Right lobe of liver (tissue), 6 donors: ENCODE results near the gene THPO. TPM values are rescaled to one million over a fixed set of nuclear protein-coding genes. Genes with fewer than 3 reads are reported as not detected.

Experiments
- ATAC-seq, 4 donors: fragments of 200-7000 bp; cut with Tn5 transposase; one replicate each; pipeline ENCODE4 v1.9.1; 2020; ENCODE audit warnings: mild to moderate bottlenecking in 4 of 4, moderate library complexity in 4 of 4
- DNase-seq, 3 donors: peaks; one replicate each; pipeline ENCODE4 v3.0.0-alpha.2; 2020
- H3K27ac ChIP-seq, 3 donors: fragments of 200-600 bp; one replicate each; pipeline ENCODE4 v1.8.0; 2022
- H3K27me3 ChIP-seq, 2 donors: fragments of 200-600 bp; one replicate each; pipeline ENCODE4 v1.8.0; 2022
- H3K36me3 ChIP-seq, 4 donors: fragments of 200-600 bp; sonication (generic) in 1 of 4; one replicate each; pipeline versions ENCODE4 v1.5.1 to v1.8.0; 2017 to 2022; ENCODE audit warnings: control low read depth in 1 of 4
- H3K4me1 ChIP-seq, 4 donors: fragments of 200-600 bp; sonication (generic) in 1 of 4; one replicate each; pipeline versions ENCODE4 v1.5.1 to v1.8.0; 2017 to 2022; ENCODE audit warnings: control low read depth in 1 of 4
- H3K4me3 ChIP-seq, 3 donors: fragments of 200-600 bp; one replicate each; pipeline ENCODE4 v1.8.0; 2022
- H3K9me3 ChIP-seq, 4 donors: fragments of 200-600 bp; sonication (generic) in 1 of 4; one replicate each; pipeline versions ENCODE4 v1.5.1 to v1.8.0; 2017 to 2022; ENCODE audit warnings: control low read depth in 1 of 4
- POLR2A ChIP-seq: fragments of 450-650 bp; IDR thresholded peaks from one replicate; pipeline ENCODE4 v1.6.1; 2017; ENCODE audit warnings: antibody characterized with exemption, mild to moderate bottlenecking
- whole genome bisulfite sequencing: methylation state at CpG from one replicate; pipeline ENCODE4 v1.1.6; 2018; ENCODE audit warnings: low coverage, low lambda C conversion rate; ENCODE audit not compliant: insufficient coverage; ENCODE audit errors: missing lambda C conversion rate; 5-methylcytosine and 5-hydroxymethylcytosine counted together
- intact Hi-C, 2 donors: fragments of 100-400 bp; cut with DNase I; formaldehyde crosslinking; loops; one replicate each; pipeline versions ENCODE4 v1.11.2 to v1.14.1; 2022
- total RNA-seq, 6 experiments: library from RNA; depleted of rRNA in 2 of 6; stranded (reverse); fragments of >200 nt in 2 of 6; fragmentation: NEBNext Ultra II Directional in 3 of 6; extraction: Animal tissue kit (Norgen Biotek cat#: 25700) in 3 of 6; gene quantifications; one replicate each; pipeline versions ENCODE4 v1.1.0 to v1.2.4, GENCODE V29; 2016 to 2023
- TF ChIP-seq, protein P1 (sequence below), 4 donors: fragments of 200-600 bp in 3 of 4; fragments of 450-650 bp in 1 of 4; IDR thresholded peaks; one replicate each; pipeline versions ENCODE4 v1.5.1 to v1.8.0; 2016 to 2022; ENCODE audit warnings: antibody characterized with exemption in 4 of 4, mild to moderate bottlenecking in 2 of 4
- donor health status: DM: no; HTN: yes; CAD: no.
- donor health status: DM: no; HTN: no; CAD: no.
- donor health status: DM: no; HTN: no; CAD: no.
- donor health status: DM: no; HTN: yes; CAD: no.
- donor health status: DM: no; HTN: yes; CAD: no.

THPO gene
- total RNA-seq, 6 experiments from 2014 or later: 8.2 to 12.1 (median 10.5) TPM

DNA sequence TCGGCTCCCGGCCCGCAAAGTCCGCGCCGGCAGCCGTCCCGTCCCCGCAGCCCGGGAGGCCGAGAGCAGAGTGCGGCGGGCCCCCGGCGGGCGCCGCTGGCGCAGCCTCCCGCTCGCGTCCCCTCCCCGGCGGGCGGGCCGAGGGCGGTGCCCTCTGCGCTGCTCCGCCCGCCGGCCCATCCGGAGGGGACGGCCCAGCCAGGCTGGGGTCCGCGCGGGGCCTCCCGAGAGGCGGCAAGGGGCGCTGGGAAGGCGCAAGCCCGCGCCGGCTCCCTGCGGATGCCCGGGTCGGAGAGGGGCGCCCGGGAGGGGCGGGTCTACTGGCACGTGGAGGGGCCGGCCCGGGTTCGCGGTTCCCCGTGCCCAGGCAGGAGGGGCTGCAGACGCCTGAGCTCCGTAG lies 16.5 kb downstream of the THPO start, which contains the start of the genes CLCN2 and POLR2H:
Gene CLCN2, minus strand, starts transcription at position 74 of the 400 bp plus-strand sequence. CDS start 126 bp downstream, outside the sequence.
Gene POLR2H, plus strand, starts transcription at position 179 of the 400 bp plus-strand sequence. CDS start 1,783 bp downstream, outside the sequence.
- no peaks in the 10 kb centered on the region for H3K27me3 ChIP-seq
- intact Hi-C loops: no loop called here
- TF ChIP-seq, protein P1, sequence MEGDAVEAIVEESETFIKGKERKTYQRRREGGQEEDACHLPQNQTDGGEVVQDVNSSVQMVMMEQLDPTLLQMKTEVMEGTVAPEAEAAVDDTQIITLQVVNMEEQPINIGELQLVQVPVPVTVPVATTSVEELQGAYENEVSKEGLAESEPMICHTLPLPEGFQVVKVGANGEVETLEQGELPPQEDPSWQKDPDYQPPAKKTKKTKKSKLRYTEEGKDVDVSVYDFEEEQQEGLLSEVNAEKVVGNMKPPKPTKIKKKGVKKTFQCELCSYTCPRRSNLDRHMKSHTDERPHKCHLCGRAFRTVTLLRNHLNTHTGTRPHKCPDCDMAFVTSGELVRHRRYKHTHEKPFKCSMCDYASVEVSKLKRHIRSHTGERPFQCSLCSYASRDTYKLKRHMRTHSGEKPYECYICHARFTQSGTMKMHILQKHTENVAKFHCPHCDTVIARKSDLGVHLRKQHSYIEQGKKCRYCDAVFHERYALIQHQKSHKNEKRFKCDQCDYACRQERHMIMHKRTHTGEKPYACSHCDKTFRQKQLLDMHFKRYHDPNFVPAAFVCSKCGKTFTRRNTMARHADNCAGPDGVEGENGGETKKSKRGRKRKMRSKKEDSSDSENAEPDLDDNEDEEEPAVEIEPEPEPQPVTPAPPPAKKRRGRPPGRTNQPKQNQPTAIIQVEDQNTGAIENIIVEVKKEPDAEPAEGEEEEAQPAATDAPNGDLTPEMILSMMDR (IDR thresholded peaks at IDR 0.05): no peak
- peak; percentile 83 for TF ChIP-seq POLR2A
- peak; percentile 40 to 58 (median 55) for ATAC-seq
- no peaks in the 10 kb centered on the region for H3K9me3 ChIP-seq
- WGBS: no CpG with 5 or more reads among the region's 56 CpGs
- peaks cover 0 to 19% (median 8%) of the 10 kb centered on the region in 4 donors for H3K4me1 ChIP-seq
- H3K36me3 ChIP-seq: peaks cover 0 to 8% (median 2%) of the 10 kb centered on the region in 4 donors
- peak within 1 kb of the TSS; percentile 95 to 99 (median 98) for H3K27ac ChIP-seq
- H3K4me3 ChIP-seq: peak within 1 kb of the TSS; percentile 75 to 97 (median 85)
- peak; percentile 65 to 70 (median 69) for DNase-seq

DNA sequence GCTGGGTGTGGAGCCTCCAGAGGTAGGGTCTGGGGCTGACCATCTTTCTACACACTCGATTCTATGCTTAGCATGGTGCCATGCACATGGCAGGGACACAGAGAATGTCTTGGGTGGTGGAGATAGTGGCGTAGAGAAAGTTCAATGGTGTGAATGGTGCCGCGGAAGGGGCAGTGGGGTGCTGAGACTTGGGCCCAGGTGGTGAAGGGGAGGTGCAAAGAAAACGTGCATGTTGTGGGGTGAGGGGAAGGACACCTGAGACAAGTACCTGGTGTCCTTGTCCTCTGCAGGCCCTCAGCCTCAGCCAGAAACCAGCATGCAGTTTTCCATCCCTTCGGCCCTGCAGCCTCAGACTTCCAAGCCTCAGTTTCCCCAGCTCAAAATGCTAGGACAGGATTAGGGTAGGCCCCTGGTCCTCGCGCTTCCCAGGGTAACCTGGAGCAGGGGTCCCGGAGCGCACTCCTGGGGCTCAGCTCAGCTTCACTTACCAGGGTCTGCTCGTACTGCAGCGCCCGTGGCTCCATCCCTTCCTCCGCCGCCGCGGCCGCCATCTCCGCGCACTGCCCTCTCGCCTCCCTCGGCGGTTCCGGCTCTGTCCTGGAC lies 17.0 kb downstream of the THPO start:
- peaks cover 0 to 19% (median 8%) of the 10 kb centered on the region in 4 donors for H3K4me1 ChIP-seq
- no peaks in the 10 kb centered on the region for H3K9me3 ChIP-seq
- TF ChIP-seq, protein P1 (IDR thresholded peaks at IDR 0.05): no peak
- TF ChIP-seq POLR2A: no peak
- no peak for ATAC-seq
- peak overlapping the region; percentile 5 to 98 (median 95) for H3K27ac ChIP-seq
- peak in 1 of 3 donors; percentile 40 for DNase-seq
- H3K36me3 ChIP-seq: peaks cover 0 to 8% (median 2%) of the 10 kb centered on the region in 4 donors
- intact Hi-C loops: no loop called here
- no peaks in the 10 kb centered on the region for H3K27me3 ChIP-seq
- WGBS: 50% methylated on average over 5 of the region's 24 CpGs
- peak overlapping the region; percentile 75 to 97 (median 85) for H3K4me3 ChIP-seq

DNA sequence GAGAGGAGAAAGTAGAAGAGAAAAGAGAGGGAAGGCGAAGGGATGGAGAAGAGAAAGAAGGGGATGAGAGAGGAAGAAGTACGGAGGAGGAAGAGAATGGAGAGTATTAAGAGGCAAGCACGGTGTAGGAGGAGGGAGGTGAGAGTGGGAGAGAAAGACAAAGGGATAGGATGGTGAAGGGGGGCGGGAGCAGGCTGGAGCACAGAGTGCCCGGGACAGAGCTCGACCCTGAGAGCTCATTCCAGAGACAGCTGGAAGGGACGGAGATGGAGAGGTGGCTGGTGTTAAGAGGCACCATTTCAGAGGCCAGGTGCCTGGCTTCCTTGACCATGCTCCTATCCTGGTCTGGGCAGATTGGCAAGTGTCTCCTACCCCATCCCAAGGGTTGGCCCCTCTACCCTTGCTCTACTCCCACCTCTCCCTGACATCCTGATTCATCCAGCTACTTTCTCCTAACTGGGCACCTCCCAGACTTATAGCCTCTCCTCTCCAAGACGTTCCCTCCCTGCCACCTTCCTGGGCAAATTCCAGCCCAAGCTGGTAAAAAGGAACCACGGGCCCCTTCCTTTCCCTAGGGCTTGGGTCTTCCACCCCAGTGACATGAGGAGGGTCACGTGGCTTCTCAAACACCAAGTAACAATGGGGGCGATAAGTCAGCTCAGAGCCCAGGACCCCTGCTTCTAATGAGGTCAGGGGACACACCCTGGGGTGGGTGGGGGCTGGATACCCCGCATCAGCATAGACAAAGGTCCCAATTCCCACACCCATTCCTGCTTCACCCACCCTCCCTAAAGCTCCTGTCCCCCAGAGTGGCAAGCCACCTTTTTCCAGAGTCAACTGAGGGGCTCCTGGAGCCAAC lies 17.7 kb downstream of the THPO start:
- H3K4me1 ChIP-seq: peaks cover 0 to 19% (median 8%) of the 10 kb centered on the region in 4 donors
- intact Hi-C loops: no loop called here
- 80% methylated on average over 10 of the region's 12 CpGs for WGBS
- TF ChIP-seq POLR2A: no peak
- TF ChIP-seq, protein P1 (IDR thresholded peaks at IDR 0.05): no peak
- no peak overlapping the region for H3K27ac ChIP-seq
- no peaks in the 10 kb centered on the region for H3K9me3 ChIP-seq
- H3K4me3 ChIP-seq: peak overlapping the region in 1 of 3 donors; percentile 75
- H3K36me3 ChIP-seq: peaks cover 0 to 7% (median under 1%) of the 10 kb centered on the region in 4 donors
- H3K27me3 ChIP-seq: no peaks in the 10 kb centered on the region
- DNase-seq (peak in 1 of 3 donors; percentile 25), ATAC-seq (no peak)

DNA sequence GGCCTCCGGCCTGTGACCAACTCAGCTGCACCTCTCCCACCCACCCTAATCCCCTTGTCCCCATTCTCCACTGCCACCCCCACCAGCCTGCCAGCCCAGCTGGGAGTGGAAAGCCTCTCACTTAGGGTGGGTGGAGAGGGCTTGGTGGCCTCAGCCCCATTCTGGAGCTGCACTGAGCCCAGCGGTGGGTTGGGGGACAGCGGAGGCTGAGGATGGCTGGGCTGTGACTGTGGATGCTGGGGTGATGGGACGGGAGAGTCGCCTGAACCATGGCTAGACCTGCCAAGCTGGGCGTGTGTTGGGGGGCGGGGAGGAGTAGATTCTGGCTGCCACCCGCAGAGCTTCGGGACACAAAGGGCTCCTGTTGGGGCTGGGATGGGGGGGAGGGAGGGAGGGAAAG lies 18.4 kb downstream of the THPO start:
- peaks cover 0 to under 1% (median 0%) of the 10 kb centered on the region in 4 donors for H3K36me3 ChIP-seq
- TF ChIP-seq, protein P1 (IDR thresholded peaks at IDR 0.05): no peak
- no peak for TF ChIP-seq POLR2A
- ATAC-seq (no peak), DNase-seq (peak in 1 of 3 donors; percentile 47)
- H3K27me3 ChIP-seq: no peaks in the 10 kb centered on the region
- intact Hi-C loops: no loop called here
- H3K4me3 ChIP-seq: no peak overlapping the region
- WGBS: no CpG with 5 or more reads among the region's 9 CpGs
- no peak overlapping the region for H3K27ac ChIP-seq
- H3K4me1 ChIP-seq: peaks cover 0 to 18% (median 7%) of the 10 kb centered on the region in 4 donors
- H3K9me3 ChIP-seq: no peaks in the 10 kb centered on the region
